ENCODE measurements around the gene EML5.

DNA sequence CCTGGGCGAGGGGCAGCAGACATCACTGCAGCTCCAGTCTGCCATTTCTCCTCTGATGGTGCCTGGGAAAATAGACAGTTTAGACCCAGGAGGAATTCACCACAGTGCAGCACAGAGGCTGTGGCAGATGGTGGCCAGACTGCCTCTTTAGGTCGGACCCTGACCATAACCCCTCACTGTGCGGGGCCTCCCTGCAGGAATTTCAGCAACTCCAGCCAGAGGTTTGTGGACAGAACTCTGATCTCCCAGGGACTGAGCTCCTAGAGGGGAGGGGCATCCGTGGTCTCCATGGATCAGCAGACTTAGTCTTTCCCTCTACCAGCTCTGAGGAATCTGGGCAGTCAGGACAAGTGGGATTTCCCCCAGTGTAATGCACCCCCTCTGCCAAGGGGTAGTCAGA, 123.4 kb downstream of the EML5 start:
- TF ChIP-seq POLR2A (IDR thresholded peaks at IDR 0.05) = no peak
- TF ChIP-seq, protein P1, sequence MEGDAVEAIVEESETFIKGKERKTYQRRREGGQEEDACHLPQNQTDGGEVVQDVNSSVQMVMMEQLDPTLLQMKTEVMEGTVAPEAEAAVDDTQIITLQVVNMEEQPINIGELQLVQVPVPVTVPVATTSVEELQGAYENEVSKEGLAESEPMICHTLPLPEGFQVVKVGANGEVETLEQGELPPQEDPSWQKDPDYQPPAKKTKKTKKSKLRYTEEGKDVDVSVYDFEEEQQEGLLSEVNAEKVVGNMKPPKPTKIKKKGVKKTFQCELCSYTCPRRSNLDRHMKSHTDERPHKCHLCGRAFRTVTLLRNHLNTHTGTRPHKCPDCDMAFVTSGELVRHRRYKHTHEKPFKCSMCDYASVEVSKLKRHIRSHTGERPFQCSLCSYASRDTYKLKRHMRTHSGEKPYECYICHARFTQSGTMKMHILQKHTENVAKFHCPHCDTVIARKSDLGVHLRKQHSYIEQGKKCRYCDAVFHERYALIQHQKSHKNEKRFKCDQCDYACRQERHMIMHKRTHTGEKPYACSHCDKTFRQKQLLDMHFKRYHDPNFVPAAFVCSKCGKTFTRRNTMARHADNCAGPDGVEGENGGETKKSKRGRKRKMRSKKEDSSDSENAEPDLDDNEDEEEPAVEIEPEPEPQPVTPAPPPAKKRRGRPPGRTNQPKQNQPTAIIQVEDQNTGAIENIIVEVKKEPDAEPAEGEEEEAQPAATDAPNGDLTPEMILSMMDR (IDR thresholded peaks at IDR 0.05) = no peak
- TF ChIP-seq POLR2AphosphoS5 (IDR thresholded peaks at IDR 0.05) = no peak
